ENCODE data around the gene DKC1. TPM values are rescaled to one million over a fixed set of nuclear protein-coding genes. Genes with fewer than 3 reads are reported as not detected.

DKC1 gene
- total and polyA plus RNA-seq, 4 donors, result 24.5 to 39.6 (median 33.2) TPM

GRCh38 chrX:154751669-154752271 is 10.9 kb upstream of the DKC1 start:
- peaks cover 4 to 19% (median 9%) of the 10 kb centered on the region in 3 donors for H3K27me3 ChIP-seq (ENCODE audit: control insufficient read depth in 3 of 3, insufficient read depth in 3 of 3, low read length in 2 of 3)
- H3K4me3 ChIP-seq, result no peak overlapping the region
- no peak for DNase-seq
- H3K9ac ChIP-seq (ENCODE audit: insufficient read depth in 1 of 2, low read length in 2 of 2), result no peak overlapping the region
- peaks cover 0 to 5% (median 1%) of the 10 kb centered on the region in 5 donors for H3K4me1 ChIP-seq (ENCODE audit: control insufficient read depth in 5 of 5, insufficient read depth in 5 of 5, low read length in 5 of 5)
- peak overlapping the region in 1 of 2 donors; percentile 93 for H3K27ac ChIP-seq (ENCODE audit: low read depth in 1 of 2, low read length in 1 of 2)
- no peaks in the 10 kb centered on the region for H3K36me3 ChIP-seq (ENCODE audit: control insufficient read depth in 4 of 4, insufficient read depth in 4 of 4, low read length in 4 of 4)
- 33 to 44% methylated on average over 9 of the region's 9 CpGs for WGBS, 2 donors
- ATAC-seq (ENCODE audit: insufficient read depth, low FRiP score), result no peak
- no peak for TF ChIP-seq CTCF (IDR thresholded peaks at IDR 0.05; ENCODE audit: control extremely low read depth, extremely low read depth)
- H3K9me3 ChIP-seq (ENCODE audit: control insufficient read depth in 4 of 4, insufficient read depth in 3 of 4, low read length in 3 of 4), result no peaks in the 10 kb centered on the region

- Histone ChIP-seq H3K4me1 (ENCODE audit: control insufficient read depth in 5 of 5, insufficient read depth in 5 of 5, low read length in 5 of 5) (peaks cover 0 to 5% (median 0%) of the 10 kb centered on the region in 5 donors), H3K4me3 (no peak overlapping the region), H3K9ac (ENCODE audit: insufficient read depth in 1 of 2, low read length in 2 of 2) (no peak overlapping the region), H3K36me3 (ENCODE audit: control insufficient read depth in 4 of 4, insufficient read depth in 4 of 4, low read length in 4 of 4) (no peaks in the 10 kb centered on the region), H3K9me3 (ENCODE audit: control insufficient read depth in 4 of 4, insufficient read depth in 3 of 4, low read length in 3 of 4) (peaks cover 0 to 2% (median 0%) of the 10 kb centered on the region in 4 donors), H3K27me3 (ENCODE audit: control insufficient read depth in 3 of 3, insufficient read depth in 3 of 3, low read length in 2 of 3) (peaks cover 0 to 3% (median 0%) of the 10 kb centered on the region in 3 donors), H3K27ac (ENCODE audit: low read depth in 1 of 2, low read length in 1 of 2) (no peak overlapping the region)
- 55 to 65% methylated on average over 4 of the region's 4 CpGs for WGBS, 2 donors
- no peak for ATAC-seq (ENCODE audit: insufficient read depth, low FRiP score)
- DNase-seq, result no peak
- TF ChIP-seq CTCF (IDR thresholded peaks at IDR 0.05; ENCODE audit: control extremely low read depth, extremely low read depth), result no peak
Measured at GRCh38 chrX:154758696-154759095, 4.0 kb upstream of the DKC1 start.

- peaks cover 0 to 3% (median 0%) of the 10 kb centered on the region in 3 donors for H3K27me3 ChIP-seq (ENCODE audit: control insufficient read depth in 3 of 3, insufficient read depth in 3 of 3, low read length in 2 of 3)
- peak overlapping the region; percentile 40 for H3K4me3 ChIP-seq
- WGBS, 2 donors, result 7 to 42% methylated on average over 11 of the region's 11 CpGs
- H3K9me3 ChIP-seq (ENCODE audit: control insufficient read depth in 4 of 4, insufficient read depth in 3 of 4, low read length in 3 of 4), result peaks cover 0 to 4% (median under 1%) of the 10 kb centered on the region in 4 donors
- peak in 1 of 3 donors; percentile 37 for DNase-seq
- peaks cover 0 to 5% (median 2%) of the 10 kb centered on the region in 5 donors for H3K4me1 ChIP-seq (ENCODE audit: control insufficient read depth in 5 of 5, insufficient read depth in 5 of 5, low read length in 5 of 5)
- no peak for TF ChIP-seq CTCF (IDR thresholded peaks at IDR 0.05; ENCODE audit: control extremely low read depth, extremely low read depth)
- ATAC-seq (ENCODE audit: insufficient read depth, low FRiP score), result peak; percentile 5
- peak overlapping the region in 1 of 2 donors; percentile 84 for H3K9ac ChIP-seq (ENCODE audit: insufficient read depth in 1 of 2, low read length in 2 of 2)
- peaks cover 6 to 15% (median 9%) of the 10 kb centered on the region in 4 donors for H3K36me3 ChIP-seq (ENCODE audit: control insufficient read depth in 4 of 4, insufficient read depth in 4 of 4, low read length in 4 of 4)
- H3K27ac ChIP-seq (ENCODE audit: low read depth in 1 of 2, low read length in 1 of 2), result peak overlapping the region; percentile 48 to 59
Measured at GRCh38 chrX:154761977-154762536, 607 bp upstream of the DKC1 start.

Measured in lung (tissue), 12 donors.